ENCODE measurements around the gene PXYLP1. TPM values are rescaled to one million over a fixed set of nuclear protein-coding genes. Genes with fewer than 3 reads are reported as not detected.

PXYLP1 gene
- total and polyA plus RNA-seq, 9 of the 15 experiments (the other 6 are each of a cell fraction or from before 2014, with no cell fraction given): 0.80 to 2.9 (median 1.3) TPM

- TF ChIP-seq ZBTB49 (CRISPR knock-in tag; IDR thresholded peaks at IDR 0.05; ENCODE audit: borderline replicate concordance) (no peak), HBP1 (CRISPR knock-in tag; IDR thresholded peaks at IDR 0.05) (peak; percentile 99), ETS2 (tag; IDR thresholded peaks at IDR 0.05; ENCODE audit: borderline replicate concordance, poor library complexity, severe bottlenecking) (peak; percentile 98), BRF2 (IDR thresholded peaks at IDR 0.05; ENCODE audit: borderline replicate concordance, insufficient read depth, insufficient read length) (no peak), MNT (conservative IDR thresholded peaks at IDR 0.05) (peak in 1 of 2 experiments; percentile 63; a peak in 1 of 4 replicates), RERE (CRISPR knock-in tag; IDR thresholded peaks at IDR 0.05; ENCODE audit: borderline replicate concordance) (no peak), GTF3C2 (IDR thresholded peaks at IDR 0.05; ENCODE audit: borderline replicate concordance, extremely low read depth, insufficient read length) (no peak), SMARCB1 (IDR thresholded peaks at IDR 0.05; ENCODE audit: insufficient read length, low read depth) (no peak), XRCC4 (IDR thresholded peaks at IDR 0.05; ENCODE audit: extremely low read depth, insufficient read depth, insufficient read length) (no peak)
Observed at GRCh38 chr3:141312354-141313092, 80.9 kb downstream of the PXYLP1 start (continued).

Data from K562 (cell line).